ENCODE measurements around the gene ERBIN.
"Not testable (repeated sequence)": the region's sequence is repeated elsewhere in the genome, so short reads cannot be mapped to it uniquely, and the experiment has no call there.

Gene ERBIN

DNA sequence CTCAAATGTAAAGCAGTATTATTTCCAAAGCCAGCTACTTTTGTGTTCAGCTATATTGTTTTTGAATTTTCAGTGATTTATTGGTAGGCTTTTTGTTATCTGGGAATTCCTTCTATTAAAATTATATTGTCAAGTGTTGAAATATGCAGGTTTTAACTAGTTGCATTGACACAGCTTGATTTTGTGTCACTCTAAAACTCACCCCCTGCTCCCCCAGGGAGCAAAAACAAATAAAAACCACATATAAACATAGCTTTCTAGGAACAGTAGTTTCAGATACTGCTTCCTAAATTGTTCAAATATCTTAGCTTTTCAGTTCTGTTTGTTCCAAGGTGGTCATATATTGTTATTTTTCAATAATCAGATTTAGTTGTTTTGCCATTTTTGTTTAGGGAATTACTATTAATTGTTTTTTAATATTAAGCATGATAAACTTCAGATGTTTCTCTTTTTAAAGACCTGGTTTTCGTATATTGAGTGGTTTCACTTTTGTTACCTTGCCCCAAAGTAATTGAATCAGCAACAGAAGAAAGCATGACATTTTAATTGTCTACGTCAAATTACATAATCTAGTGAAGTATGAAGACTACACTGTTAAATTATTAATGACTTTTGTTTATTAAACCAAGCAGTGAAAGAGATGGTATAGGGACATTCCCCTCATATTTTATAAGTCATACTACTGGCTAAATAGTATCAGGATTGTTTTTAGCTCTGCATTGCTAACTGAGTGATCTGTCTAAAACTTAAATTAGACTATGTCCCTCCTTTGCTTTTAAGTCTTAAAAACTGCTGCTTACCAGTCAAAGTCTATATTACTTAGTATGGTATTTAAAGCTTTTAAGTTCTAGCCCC is 43.4 kb downstream of the ERBIN start:
- no peak for DNase-seq

- no peak for DNase-seq
Measured at GRCh38 chr5:65970481-65971367, 44.3 kb downstream of the ERBIN start.

DNA sequence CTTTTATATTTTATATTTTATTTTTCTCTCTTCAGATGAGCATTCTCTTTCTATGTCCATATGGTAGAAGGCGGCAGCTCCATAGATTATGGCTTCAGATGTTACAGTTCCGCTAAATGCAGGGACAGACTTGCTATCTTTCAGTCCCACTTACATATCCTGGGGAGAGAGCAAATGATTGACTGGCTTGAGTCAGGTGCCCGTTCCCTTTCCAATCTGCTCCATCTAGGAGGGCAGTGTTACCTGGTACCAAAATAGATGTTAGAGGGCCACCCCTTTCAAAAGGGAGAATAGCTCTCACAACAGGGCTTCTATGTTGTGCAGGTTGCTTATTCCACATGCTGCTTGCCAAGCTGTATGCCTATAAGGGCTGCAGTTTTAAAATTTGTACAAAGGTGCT is 45.3 kb downstream of the ERBIN start:
- no peak for DNase-seq

DNA sequence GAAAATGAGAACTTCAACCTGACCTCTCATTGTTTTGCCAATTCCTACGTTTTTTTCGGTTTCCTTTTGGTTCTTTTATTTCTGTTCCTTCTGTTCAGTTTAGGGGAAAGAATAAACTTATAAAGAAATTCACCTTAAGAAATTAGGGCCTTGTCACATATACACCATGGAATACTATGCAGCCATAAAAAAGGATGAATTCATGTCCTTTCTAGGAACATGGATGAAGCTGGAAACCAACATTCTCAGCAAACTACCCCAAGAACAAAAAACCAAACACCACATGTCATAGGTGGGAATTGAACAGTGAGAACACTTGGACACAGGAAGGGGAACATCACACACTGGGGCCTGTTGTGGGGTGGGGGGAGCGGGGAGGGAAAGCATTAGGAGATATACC is 46.5 kb downstream of the ERBIN start:
- not testable (repeated sequence) for DNase-seq

DNA sequence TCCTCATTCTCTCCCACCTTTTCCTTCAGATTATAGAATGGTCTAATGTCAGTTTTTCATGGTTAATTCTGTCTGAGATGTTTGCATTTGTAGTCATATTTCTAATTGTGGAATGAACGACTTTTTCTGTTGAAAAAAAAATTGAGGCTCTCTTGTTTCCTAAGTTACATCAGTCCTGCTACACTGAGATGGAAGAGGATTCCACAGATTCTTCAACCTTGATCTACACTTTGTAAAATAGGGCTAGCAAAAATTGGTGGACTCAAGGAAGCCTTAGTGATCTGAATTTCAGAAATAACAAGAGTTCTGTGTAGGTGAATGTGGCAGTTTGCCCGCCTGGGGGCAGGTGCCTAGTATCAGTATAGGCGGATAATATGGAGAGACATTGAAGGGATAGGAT is 51.9 kb downstream of the ERBIN start:
- no peak for DNase-seq

- no peak for DNase-seq
Measured at GRCh38 chr5:65981548-65981947, 55.2 kb downstream of the ERBIN start.

- DNase-seq, result no peak
Measured at GRCh38 chr5:65981969-65982619, 55.7 kb downstream of the ERBIN start.

DNA sequence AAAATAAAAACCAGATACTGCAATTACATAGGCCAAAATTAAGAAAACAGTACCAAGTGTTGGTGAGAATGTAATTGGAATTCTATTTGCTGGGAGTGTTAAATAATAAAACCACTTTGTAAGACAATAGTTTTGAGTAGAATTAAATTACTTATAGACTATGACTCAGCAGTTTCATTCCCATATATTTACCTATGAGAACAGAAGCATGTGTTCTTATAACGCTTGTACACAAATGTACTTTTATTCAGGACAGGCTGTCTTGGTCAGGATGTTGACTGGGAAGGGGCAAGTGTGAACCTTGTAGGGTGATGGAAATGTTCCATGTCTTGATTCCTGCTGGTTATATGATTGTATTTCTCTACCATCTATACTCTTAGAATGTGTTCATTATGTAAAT is 56.3 kb downstream of the ERBIN start:
- DNase-seq, result no peak

DNA sequence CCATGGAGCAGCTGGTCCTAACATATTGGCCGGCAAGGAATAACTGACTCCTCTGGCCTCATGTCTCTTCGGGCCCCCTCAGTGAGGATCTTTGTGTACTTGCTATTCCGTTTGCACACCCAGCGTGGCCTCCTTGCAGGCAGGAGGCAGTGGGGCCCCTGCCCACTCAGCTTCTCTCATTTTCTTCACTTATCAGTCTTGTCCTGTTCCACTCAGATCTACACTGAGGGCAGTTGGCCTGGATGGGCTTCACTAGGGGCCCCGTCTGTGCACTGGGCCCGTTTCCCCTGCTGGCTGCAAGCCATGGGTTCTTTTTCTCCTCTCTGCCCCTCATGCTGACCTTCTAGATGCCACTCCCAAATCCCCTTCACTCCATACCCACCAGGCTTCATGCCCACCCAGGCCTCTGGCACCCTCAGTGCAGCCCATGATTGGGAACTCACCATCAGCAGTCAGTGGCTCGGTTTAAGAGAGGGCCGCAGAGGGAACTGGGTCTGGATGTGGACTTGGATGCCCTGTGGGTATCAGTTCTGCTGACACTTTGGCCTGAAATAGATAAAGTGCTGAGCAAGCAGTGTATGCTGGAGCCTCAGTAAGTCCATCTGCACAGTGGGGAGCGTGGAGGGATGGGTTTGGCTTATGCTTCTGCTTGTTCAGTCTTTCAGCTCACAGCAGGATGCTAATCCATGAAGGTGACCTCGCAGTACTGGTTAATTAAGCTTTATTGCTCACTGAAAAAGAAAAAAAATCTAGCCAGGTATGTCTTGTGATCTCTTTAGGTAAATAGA is 57.9 kb downstream of the ERBIN start:
- no peak for DNase-seq

DNA sequence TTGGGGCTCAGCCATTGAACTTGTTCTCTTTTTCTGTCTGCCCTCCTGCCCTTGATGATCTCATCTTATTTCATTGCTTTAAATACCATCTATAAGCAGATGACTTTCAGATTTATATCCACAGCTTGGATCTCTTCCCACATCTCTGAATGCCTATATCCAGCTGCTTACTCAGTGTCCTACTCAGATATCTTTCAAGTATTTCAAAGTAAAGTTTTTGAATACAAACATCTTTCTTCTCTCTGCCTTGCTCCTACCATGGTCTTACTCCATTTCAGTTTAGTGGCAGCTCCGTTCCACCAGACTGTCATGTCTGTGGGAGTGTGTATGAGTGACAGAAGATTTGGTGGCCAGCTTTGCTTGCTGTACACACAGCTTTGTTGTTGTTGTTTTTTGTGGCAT is 59.7 kb downstream of the ERBIN start:
- DNase-seq, result no peak

- no peak for DNase-seq
Measured at GRCh38 chr5:65986796-65987195, 60.4 kb downstream of the ERBIN start.

- DNase-seq, result no peak
Measured at GRCh38 chr5:65987982-65988381, 61.6 kb downstream of the ERBIN start.

DNA sequence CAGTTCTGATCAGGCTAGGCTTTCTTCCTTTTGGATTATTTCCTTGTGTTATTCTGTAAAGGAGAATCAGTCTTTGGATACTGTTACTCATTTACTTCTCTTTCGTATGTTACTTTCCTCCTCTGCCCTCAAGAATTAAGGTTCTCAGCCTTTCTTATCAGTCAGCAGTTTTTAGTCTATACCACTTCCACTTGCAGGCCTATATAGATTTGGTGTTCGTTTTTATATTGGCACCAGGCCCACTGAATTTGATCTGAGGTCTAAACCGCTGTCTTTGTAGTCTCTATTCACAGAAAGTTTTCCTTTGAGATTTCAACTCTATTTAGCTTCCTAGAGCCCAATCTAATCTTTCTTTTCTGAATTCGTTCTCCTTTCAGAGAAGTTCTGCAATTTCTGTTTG is 62.8 kb downstream of the ERBIN start:
- no peak for DNase-seq

- DNase-seq, result no peak
Measured at GRCh38 chr5:65992630-65993029, 66.3 kb downstream of the ERBIN start.

DNA sequence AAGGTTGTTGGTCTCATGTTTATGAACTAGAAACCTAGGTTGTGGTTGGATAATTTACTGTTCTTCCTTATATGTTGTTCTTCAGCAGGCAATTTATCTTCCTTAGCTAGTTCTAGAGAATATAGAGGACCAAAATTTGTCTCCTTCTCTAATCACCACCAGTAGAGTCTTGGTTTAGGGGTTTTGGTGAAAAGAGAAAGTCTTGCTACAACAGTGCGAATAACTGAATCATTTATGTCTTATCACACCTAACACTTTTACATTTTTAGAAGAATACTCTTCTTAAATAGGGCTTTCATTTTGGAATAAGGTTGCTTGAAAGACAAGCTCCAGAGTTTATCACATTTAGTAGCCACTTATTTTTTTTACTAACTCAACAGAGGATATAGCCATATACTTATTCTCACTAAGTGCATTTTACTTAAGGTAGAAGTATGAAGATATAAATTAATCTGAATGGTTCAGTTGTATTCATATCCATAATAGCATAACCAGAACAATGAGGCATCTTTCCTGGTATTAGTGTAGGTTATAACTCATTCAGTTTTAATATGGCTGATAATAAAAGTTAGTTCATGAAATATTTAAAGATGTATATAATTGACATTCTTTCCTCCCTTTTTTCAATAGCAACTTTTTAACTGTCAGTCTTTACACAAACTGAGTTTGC is 67.9 kb downstream of the ERBIN start:
- DNase-seq, result no peak

GRCh38 chr5:65999061-65999723 is 72.8 kb downstream of the ERBIN start:
- no peak for DNase-seq

GRCh38 chr5:66001952-66002351 is 75.6 kb downstream of the ERBIN start:
- DNase-seq, result no peak

DNA sequence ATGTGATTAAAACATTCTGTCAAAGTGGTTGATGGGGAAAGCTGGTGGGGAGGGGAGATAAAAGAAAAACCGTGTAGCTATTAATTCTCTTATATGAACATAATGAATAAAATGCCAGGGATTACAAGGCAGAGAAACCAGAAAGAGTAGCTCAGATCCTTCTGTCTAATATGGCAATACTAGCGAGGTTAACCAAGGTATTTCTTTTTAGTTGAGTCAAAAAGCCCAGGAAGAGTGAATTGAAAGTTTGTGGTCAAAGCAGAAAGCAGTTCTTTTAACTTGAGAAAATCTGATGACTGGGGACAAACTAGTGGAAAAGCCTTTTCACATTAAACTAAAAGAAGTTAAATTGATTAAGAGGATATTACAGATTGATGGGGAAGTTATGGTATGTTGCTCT is 76.0 kb downstream of the ERBIN start:
- no peak for DNase-seq

- no peak for DNase-seq
Measured at GRCh38 chr5:66004216-66004615, 77.8 kb downstream of the ERBIN start.

- no peak for DNase-seq
Measured at GRCh38 chr5:66009277-66009676, 82.9 kb downstream of the ERBIN start.

DNA sequence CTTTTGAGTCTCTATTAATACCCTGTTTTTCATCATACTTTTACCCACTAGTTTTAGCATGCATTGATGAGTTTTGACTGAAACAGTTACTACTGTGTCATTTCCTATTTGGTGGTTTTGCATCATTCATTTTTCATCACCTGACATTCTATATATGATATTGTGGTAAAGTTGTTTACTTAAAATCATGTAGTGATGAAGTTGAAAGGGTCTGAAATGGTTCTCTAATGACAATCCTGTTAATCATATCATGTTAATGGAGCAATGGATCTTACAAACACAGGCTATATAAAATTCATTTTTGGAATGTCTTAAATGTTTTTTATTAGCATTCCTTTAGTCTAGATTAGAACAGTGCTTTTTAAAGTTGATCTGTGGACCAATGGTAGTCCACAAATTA is 84.1 kb downstream of the ERBIN start:
- no peak for DNase-seq

DNA sequence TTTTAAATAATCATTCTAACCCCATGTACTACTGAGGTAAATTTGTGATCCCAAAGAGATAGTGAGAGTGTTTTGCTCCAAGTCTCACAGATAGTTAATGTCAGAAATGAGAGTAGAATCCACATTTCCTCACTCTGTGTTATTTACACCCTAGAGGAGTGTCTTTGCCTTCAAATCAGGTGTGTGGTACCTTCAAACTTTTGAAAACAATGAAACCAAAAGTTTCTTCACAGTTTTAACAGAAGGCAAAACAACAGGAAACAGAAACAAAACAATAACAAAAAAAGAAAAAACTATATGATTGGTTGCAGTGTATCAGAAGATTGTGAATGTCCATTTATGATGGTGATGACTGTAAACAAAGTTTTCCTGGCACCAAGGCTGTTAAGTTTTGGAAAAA is 85.9 kb downstream of the ERBIN start:
- DNase-seq, result no peak
